ENCODE measurements around the gene ALDH18A1. TPM values are rescaled to one million over a fixed set of nuclear protein-coding genes. Genes with fewer than 3 reads are reported as not detected.
A peak's percentile ranks its signal among the peaks of the same experiment; 100 is the strongest.

Gene ALDH18A1
- total RNA-seq, 1 donor from 2014 or later: 25.3 TPM

DNA sequence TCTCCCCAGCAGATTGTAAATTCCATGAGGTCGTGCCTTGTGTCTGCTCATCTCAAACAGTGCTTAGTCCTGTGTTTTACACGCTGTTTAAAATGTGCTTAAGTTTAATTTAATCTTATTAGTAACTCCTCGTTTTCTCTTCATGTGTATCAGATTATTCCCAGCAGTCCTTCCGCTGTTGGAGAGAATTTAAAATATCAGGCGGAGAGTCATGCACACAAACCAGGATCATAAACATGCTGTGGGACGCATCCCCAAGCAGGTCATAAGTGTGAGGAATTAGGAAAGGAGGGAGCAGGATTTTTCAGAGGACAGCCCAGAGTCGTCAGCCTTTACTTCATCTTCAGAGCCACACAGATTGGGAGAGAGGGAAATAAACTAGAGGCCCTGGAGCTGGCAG, 91.2 kb downstream of the ALDH18A1 start:
- no peaks in the 10 kb centered on the region for H3K9me3 ChIP-seq
- ATAC-seq: no peak
- TF ChIP-seq, protein P1, sequence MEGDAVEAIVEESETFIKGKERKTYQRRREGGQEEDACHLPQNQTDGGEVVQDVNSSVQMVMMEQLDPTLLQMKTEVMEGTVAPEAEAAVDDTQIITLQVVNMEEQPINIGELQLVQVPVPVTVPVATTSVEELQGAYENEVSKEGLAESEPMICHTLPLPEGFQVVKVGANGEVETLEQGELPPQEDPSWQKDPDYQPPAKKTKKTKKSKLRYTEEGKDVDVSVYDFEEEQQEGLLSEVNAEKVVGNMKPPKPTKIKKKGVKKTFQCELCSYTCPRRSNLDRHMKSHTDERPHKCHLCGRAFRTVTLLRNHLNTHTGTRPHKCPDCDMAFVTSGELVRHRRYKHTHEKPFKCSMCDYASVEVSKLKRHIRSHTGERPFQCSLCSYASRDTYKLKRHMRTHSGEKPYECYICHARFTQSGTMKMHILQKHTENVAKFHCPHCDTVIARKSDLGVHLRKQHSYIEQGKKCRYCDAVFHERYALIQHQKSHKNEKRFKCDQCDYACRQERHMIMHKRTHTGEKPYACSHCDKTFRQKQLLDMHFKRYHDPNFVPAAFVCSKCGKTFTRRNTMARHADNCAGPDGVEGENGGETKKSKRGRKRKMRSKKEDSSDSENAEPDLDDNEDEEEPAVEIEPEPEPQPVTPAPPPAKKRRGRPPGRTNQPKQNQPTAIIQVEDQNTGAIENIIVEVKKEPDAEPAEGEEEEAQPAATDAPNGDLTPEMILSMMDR (IDR thresholded peaks at IDR 0.05): no peak
- H3K27ac ChIP-seq: no peak overlapping the region
- no peak for DNase-seq
- no peaks in the 10 kb centered on the region for H3K27me3 ChIP-seq (ENCODE audit: low read depth)
- H3K36me3 ChIP-seq: no peaks in the 10 kb centered on the region
- no peak overlapping the region for H3K4me3 ChIP-seq
- peaks cover 15% of the 10 kb centered on the region for H3K4me1 ChIP-seq
- intact Hi-C loops (cut with DNase I): no loop called here

- Histone ChIP-seq H3K4me3 (no peak overlapping the region), H3K27me3 (ENCODE audit: low read depth) (no peaks in the 10 kb centered on the region), H3K9me3 (no peaks in the 10 kb centered on the region), H3K36me3 (no peaks in the 10 kb centered on the region), H3K4me1 (peaks cover 23% of the 10 kb centered on the region), H3K27ac (no peak overlapping the region)
- TF ChIP-seq, protein P1 (IDR thresholded peaks at IDR 0.05): no peak
- intact Hi-C loops (cut with DNase I): no loop called here
- DNase-seq (no peak), ATAC-seq (no peak)
Measured at GRCh38 chr10:95564291-95564690, 92.2 kb downstream of the ALDH18A1 start.

- ATAC-seq (no peak), DNase-seq (no peak)
- Histone ChIP-seq H3K9me3 (no peaks in the 10 kb centered on the region), H3K4me3 (no peak overlapping the region), H3K27me3 (ENCODE audit: low read depth) (no peaks in the 10 kb centered on the region), H3K27ac (no peak overlapping the region), H3K4me1 (peaks cover 23% of the 10 kb centered on the region), H3K36me3 (no peaks in the 10 kb centered on the region)
- intact Hi-C loops (cut with DNase I): no loop called here
- TF ChIP-seq, protein P1 (IDR thresholded peaks at IDR 0.05): no peak
Measured at GRCh38 chr10:95562341-95562965, 94.1 kb downstream of the ALDH18A1 start.

DNA sequence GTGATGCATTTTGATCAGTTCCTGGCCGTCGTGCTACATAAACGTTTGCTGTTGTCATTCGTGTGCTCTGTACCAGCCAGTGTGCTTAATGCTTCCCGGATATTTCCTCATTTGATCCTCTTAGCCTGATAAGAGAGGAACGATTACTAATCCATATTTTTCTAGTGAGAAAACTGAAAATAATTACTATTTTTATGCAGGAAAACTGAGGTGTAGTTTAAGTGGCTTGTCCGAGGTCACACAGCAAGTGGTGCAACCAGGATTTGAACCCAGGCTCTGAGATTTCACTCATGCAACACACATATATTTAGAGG, 94.7 kb downstream of the ALDH18A1 start:
- H3K4me1 ChIP-seq: peaks cover 23% of the 10 kb centered on the region
- no peaks in the 10 kb centered on the region for H3K9me3 ChIP-seq
- peak overlapping the region; percentile 85 for H3K4me3 ChIP-seq
- no peak for ATAC-seq
- H3K36me3 ChIP-seq: no peaks in the 10 kb centered on the region
- no peaks in the 10 kb centered on the region for H3K27me3 ChIP-seq (ENCODE audit: low read depth)
- peak overlapping the region; percentile 86 for H3K27ac ChIP-seq
- TF ChIP-seq, protein P1 (IDR thresholded peaks at IDR 0.05): no peak
- intact Hi-C loops (cut with DNase I): no loop called here
- no peak for DNase-seq

DNA sequence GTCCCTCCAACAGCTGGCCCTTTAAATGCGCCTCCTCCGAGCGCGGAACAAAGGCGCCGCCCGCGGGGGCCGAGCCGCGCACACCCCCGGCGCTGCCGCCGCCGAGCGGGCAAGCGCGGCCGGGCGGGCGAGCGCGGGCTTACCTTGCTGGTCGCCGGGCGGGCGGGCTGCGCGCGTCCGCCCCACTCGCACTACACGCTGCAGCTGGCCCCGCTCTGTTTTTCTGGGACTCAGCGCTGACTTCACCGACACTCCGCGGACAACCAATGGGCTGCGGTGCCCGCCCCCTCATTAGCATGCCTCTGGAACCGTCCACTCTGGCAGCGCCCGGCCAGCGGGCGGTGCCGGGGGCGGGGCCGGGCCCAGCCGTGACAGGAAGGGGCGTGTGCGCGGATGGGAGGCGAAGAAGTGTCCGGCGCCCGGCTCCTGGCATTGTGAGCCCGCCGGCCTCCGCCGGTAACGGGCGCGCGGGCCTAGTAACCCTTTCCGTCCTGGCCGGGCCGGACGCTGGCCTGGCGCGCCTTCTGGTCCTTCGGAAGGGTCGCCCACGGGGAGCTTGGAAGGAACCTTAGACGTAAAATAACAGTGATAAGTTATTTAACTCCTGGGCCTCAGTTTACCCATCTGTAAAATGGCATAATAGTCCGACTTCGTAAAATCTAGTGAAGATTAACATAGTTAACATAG, 95.2 kb downstream of the ALDH18A1 start, which contains the start of gene SORBS1:
Gene SORBS1, minus strand, starts transcription at position 195 of the 687 bp plus-strand sequence. CDS start 120,236 bp downstream, outside the sequence.
- no peaks in the 10 kb centered on the region for H3K9me3 ChIP-seq
- no peaks in the 10 kb centered on the region for H3K27me3 ChIP-seq (ENCODE audit: low read depth)
- TF ChIP-seq, protein P1 (IDR thresholded peaks at IDR 0.05): no peak

More for the DNA sequence above, 95.2 kb downstream of the ALDH18A1 start, which contains the start of gene SORBS1:
- intact Hi-C loops (cut with DNase I): no loop called here
- Histone ChIP-seq H3K36me3 (no peaks in the 10 kb centered on the region), H3K4me3 (peak within 1 kb of the TSS; percentile 85), H3K4me1 (peaks cover 23% of the 10 kb centered on the region), H3K27ac (peak within 1 kb of the TSS; percentile 86)
- DNase-seq (peak; percentile 98), ATAC-seq (peak; percentile 99 to 100)

Data from lower lobe of right lung (tissue), 2 donors.